Loucy (cell line): ENCODE measurements around the gene GREB1.

ENCODE experiments used
- CTCF ChIP-seq: fragments of 200-600 bp; sonication (generic); conservative IDR thresholded peaks from 2 replicates; pipeline ENCODE4 v1.5.1; 2014; ENCODE audit warnings: mild to moderate bottlenecking, antibody characterized with exemption, low read length
- EZH2phosphoT487 ChIP-seq: fragments of 200-600 bp; IDR thresholded peaks from 2 replicates; pipeline ENCODE4 v1.6.1; 2018; ENCODE audit warnings: antibody characterized with exemption, mild to moderate bottlenecking, moderate library complexity, borderline replicate concordance

DNA sequence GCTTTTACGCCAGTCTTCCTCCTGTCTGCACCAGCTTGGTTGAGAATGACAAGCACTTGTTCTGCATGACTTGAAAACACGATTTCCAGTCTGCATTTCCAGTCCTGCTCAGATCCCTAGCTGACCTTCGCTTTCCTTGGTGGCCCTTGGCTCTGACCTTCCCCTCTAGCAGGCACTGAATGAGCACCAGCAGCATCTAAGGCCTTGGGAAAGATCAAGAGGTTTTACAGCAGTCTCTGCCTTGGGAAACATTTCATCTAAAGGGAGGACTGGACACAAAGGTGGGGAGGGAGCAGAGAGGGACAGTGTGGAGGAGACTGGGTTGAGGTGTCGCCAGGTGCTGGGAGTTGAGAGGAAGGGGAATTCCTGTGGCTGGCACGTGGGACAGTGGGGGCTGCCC is 105.7 kb downstream of the GREB1 start:
- TF ChIP-seq CTCF (no peak), EZH2phosphoT487 (no peak)
